HepG2 (cell line): Measurements from ENCODE around the gene CADM2. TPM values are rescaled to one million over a fixed set of nuclear protein-coding genes. Genes with fewer than 3 reads are reported as not detected.
A peak's percentile ranks its signal among the peaks of the same experiment; 100 is the strongest.

Source experiments
- ATAC-seq: fragments of 200-7000 bp; cut with Tn5 transposase; 3 replicates; pipeline ENCODE4 v1.9.1; 2020; ENCODE audit warnings: mild to moderate bottlenecking, moderate library complexity
- BruUV-seq: library from RNA; stranded (reverse); fragments of 400-500 nt; replicated peaks from 2 replicates; lab custom pipeline; 2021; lab: Mats Ljungman, UMichigan
- CTCF ChIA-PET: fragments of 300-600 bp; formaldehyde crosslinking; extraction: SDS; loops from one replicate; lab custom pipeline; 2021; ENCODE audit warnings: low total read pairs, inconsistent platforms, low intra/inter-chr PET ratio; lab: Yijun Ruan, JAX
- POLR2A ChIA-PET: fragments of 350-600 bp; sonication (Branson Sonifier 250); formaldehyde crosslinking; loops from one replicate; lab custom pipeline; 2020; ENCODE audit warnings: antibody characterized with exemption, inconsistent platforms; lab: Yijun Ruan, JAX
- DNase-seq: peaks from one replicate; pipeline ENCODE4 v3.0.0-alpha.2; 2015; ENCODE audit warnings: low spot score
- FAIRE-seq: peaks from 3 replicates; lab custom pipeline; 2011; peaks lifted over from hg19 to GRCh38; lab: Jason Lieb, UNC
- H2AFZ ChIP-seq: one replicate; pipeline ENCODE4 v1.6.1; 2011; ENCODE audit warnings: low read length, inconsistent platforms
- H3K27ac ChIP-seq: fragments of 300-600 bp; 3 replicates; pipeline ENCODE4 v1.8.0; 2011; ENCODE audit warnings: mixed run types, mild to moderate bottlenecking, mixed read lengths, low read length, inconsistent platforms; ENCODE audit not compliant: insufficient read depth; ENCODE audit errors: extremely low read length
- H3K27me3 ChIP-seq, 2 experiments: fragments of 200-600 bp in 1 of 2; 2 replicates in 1 of 2; 3 replicates in 1 of 2; pipeline versions ENCODE4 v1.6.0 to v1.8.0; 2011; ENCODE audit warnings: low read length in 2 of 2, mild to moderate bottlenecking in 2 of 2, moderate library complexity in 2 of 2, inconsistent platforms in 1 of 2; ENCODE audit not compliant: insufficient read depth in 2 of 2, control insufficient read depth in 1 of 2
- H3K36me3 ChIP-seq, 2 experiments: fragments of 200-600 bp in 1 of 2; replicated peaks in 1 of 2; 2 replicates in 1 of 2; 3 replicates in 1 of 2; pipeline versions ENCODE4 v1.5.1 to v1.8.0; 2011; ENCODE audit warnings: low read length in 2 of 2, inconsistent platforms in 1 of 2; ENCODE audit not compliant: insufficient read depth in 2 of 2, control insufficient read depth in 1 of 2
- H3K4me1 ChIP-seq: 2 replicates; pipeline ENCODE4 v1.5.1; 2012; ENCODE audit warnings: low read length, inconsistent platforms; ENCODE audit not compliant: insufficient read depth
- H3K4me2 ChIP-seq: 2 replicates; pipeline ENCODE4 v1.6.0; 2011; ENCODE audit warnings: low read depth, low read length, inconsistent platforms
- H3K4me3 ChIP-seq, 3 experiments: fragments of 200-600 bp in 1 of 3; sonication (generic), shearing (Covaris generic) in 1 of 3; replicated peaks in 1 of 3; 2 replicates each; pipeline ENCODE4 v1.5.1; 2011 to 2016; ENCODE audit warnings: low read length in 3 of 3, inconsistent platforms in 2 of 3, low read depth in 2 of 3, mild to moderate bottlenecking in 2 of 3, control low read depth in 1 of 3, mixed read lengths in 1 of 3; ENCODE audit not compliant: insufficient read depth in 1 of 3
- H3K79me2 ChIP-seq: one replicate; pipeline ENCODE4 v1.6.1; 2011; ENCODE audit warnings: low read length, inconsistent platforms; ENCODE audit not compliant: insufficient read depth
- H3K9ac ChIP-seq: 2 replicates; pipeline ENCODE4 v1.6.0; 2011; ENCODE audit warnings: mild to moderate bottlenecking, low read depth, low read length, inconsistent platforms; ENCODE audit not compliant: insufficient read depth
- H3K9me3 ChIP-seq: 2 replicates; pipeline ENCODE4 v1.5.1; 2012; ENCODE audit warnings: mild to moderate bottlenecking, low read length
- H4K20me1 ChIP-seq: 2 replicates; pipeline ENCODE4 v1.6.0; 2011; ENCODE audit warnings: inconsistent platforms, mild to moderate bottlenecking, low read length, moderate library complexity; ENCODE audit not compliant: insufficient read depth
- GZF1 ChIP-seq: sonication (generic); formaldehyde crosslinking; IDR thresholded peaks from 2 replicates; pipeline ENCODE4 v1.5.1; 2020; ENCODE audit warnings: mild to moderate bottlenecking, missing genetic modification reagents
- MAFF ChIP-seq: IDR thresholded peaks from 2 replicates; pipeline ENCODE4 v1.6.1; 2011; ENCODE audit warnings: low read depth, low read length, improper control_type of control experiment
- MAFK ChIP-seq, 2 experiments: IDR thresholded peaks in 1 of 2; conservative IDR thresholded peaks in 1 of 2; 2 replicates each; pipeline ENCODE4 v1.6.1; 2011; ENCODE audit warnings: improper control_type of control experiment in 2 of 2, low read length in 2 of 2
- MEIS2 ChIP-seq: sonication (generic); formaldehyde crosslinking; IDR thresholded peaks from 2 replicates; pipeline ENCODE4 v1.9.0; 2021; ENCODE audit warnings: mild to moderate bottlenecking, missing genetic modification reagents
- PITX1 ChIP-seq: sonication (generic); formaldehyde crosslinking; IDR thresholded peaks from 2 replicates; pipeline ENCODE4 v1.5.1; 2020; ENCODE audit warnings: mild to moderate bottlenecking, missing genetic modification reagents
- RAD51 ChIP-seq: fragments of 450-650 bp; IDR thresholded peaks from 2 replicates; pipeline ENCODE4 v1.6.1; 2016; ENCODE audit warnings: borderline replicate concordance
- TBP ChIP-seq: sonication (generic); formaldehyde crosslinking; IDR thresholded peaks from 2 replicates; pipeline ENCODE4 v1.5.0; 2020; ENCODE audit warnings: missing genetic modification reagents
- ZNF234 ChIP-seq: sonication (generic); formaldehyde crosslinking; conservative IDR thresholded peaks from 2 replicates; pipeline ENCODE4 v1.5.1; 2020; ENCODE audit warnings: mild to moderate bottlenecking, missing genetic modification reagents
- WGBS: methylation state at CpG from one replicate; pipeline ENCODE4 v1.1.6; 2017; ENCODE audit warnings: low lambda C conversion rate; 5-methylcytosine and 5-hydroxymethylcytosine counted together
- in situ Hi-C: cut with HindIII; loops from 2 replicates; pipeline ENCODE4 v1.10.0; 2017; ENCODE audit warnings: low pct_unique_long_range_greater_than_20kb; ENCODE audit not compliant: extremely low pct_ligation_motif_present
- intact Hi-C: fragments of 100-400 bp; cut with micrococcal nuclease; formaldehyde crosslinking; loops from one replicate; pipeline ENCODE4 v1.10.0; 2022; ENCODE audit not compliant: unreplicated experiment
- polyA plus RNA-seq, 8 experiments: library from polyadenylated mRNA; depleted of rRNA in 3 of 8; stranded (reverse) in 7 of 8; unstranded in 1 of 8; fragments of >200 nt; fragmentation: Illumina TruSeq in 4 of 8; extraction: Trizol in 4 of 8; gene quantifications; 2 replicates each; pipeline versions ENCODE4 v1.2.1 to v1.2.3, GENCODE V29; 2011 to 2016; ENCODE audit warnings: low read depth in 4 of 8, missing spikeins in 1 of 8, mixed read lengths in 1 of 8; ENCODE audit not compliant: insufficient read depth in 1 of 8
- total RNA-seq, 5 experiments: library from RNA; depleted of rRNA; stranded (reverse); fragments of >200 nt; fragmentation: Illumina TruSeq; extraction: Trizol; gene quantifications; 2 replicates each; pipeline ENCODE4 v1.2.3, GENCODE V29; 2016; ENCODE audit warnings: low read depth in 1 of 5
- TF ChIP-seq, protein P1 (sequence below): sonication (generic); formaldehyde crosslinking; IDR thresholded peaks from 2 replicates; pipeline ENCODE4 v1.4.0; 2020; ENCODE audit warnings: missing genetic modification reagents, borderline replicate concordance
- TF ChIP-seq, protein P2 (sequence below): sonication (generic); formaldehyde crosslinking; IDR thresholded peaks from 2 replicates; pipeline ENCODE4 v1.9.0; 2021; ENCODE audit warnings: missing genetic modification reagents, mild to moderate bottlenecking, borderline replicate concordance
- TF ChIP-seq, protein P3 (sequence below): sonication (generic); formaldehyde crosslinking; IDR thresholded peaks from 2 replicates; pipeline ENCODE4 v1.9.0; 2021; ENCODE audit warnings: missing genetic modification reagents, mild to moderate bottlenecking, borderline replicate concordance

CADM2 gene
- total and polyA plus RNA-seq, 2 of the 13 experiments (the other 11 are each of a cell fraction or from before 2014, with no cell fraction given), result not detected

DNA sequence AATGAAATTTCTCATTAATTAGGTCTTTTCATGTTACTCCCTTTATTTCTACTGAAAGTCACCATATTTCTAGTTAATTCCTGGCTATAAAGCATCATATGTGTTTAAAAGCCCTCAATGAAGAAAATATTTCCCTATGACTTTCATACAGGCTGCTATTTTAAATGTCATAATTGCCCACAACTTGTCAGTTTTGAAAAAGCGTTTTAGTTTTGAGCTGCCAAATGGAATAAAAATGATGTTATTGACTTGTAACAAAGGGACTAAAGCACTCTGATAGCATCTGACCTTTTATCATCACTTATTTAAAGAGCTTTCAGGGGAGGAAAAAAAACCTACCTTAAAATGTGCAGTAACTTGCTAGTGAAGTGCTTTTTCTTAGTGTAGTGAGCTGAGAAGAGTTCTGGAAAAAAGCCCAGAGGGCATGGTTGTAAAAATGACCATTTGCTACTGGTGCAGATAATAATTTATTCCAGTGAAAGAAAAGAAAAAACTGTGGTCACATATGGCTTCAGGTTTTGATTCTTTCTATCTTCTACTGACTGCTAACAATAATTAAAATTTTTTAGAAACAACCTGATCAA, 877.2 kb downstream of the CADM2 start (continued):
- TF ChIP-seq MEIS2 (CRISPR knock-in tag) (no peak), PITX1 (no peak), ZNF234 (CRISPR knock-in tag) (no peak), RAD51 (no peak)
- TF ChIP-seq, protein P1, sequence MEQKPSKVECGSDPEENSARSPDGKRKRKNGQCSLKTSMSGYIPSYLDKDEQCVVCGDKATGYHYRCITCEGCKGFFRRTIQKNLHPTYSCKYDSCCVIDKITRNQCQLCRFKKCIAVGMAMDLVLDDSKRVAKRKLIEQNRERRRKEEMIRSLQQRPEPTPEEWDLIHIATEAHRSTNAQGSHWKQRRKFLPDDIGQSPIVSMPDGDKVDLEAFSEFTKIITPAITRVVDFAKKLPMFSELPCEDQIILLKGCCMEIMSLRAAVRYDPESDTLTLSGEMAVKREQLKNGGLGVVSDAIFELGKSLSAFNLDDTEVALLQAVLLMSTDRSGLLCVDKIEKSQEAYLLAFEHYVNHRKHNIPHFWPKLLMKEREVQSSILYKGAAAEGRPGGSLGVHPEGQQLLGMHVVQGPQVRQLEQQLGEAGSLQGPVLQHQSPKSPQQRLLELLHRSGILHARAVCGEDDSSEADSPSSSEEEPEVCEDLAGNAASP (CRISPR knock-in tag), result no peak

DNA sequence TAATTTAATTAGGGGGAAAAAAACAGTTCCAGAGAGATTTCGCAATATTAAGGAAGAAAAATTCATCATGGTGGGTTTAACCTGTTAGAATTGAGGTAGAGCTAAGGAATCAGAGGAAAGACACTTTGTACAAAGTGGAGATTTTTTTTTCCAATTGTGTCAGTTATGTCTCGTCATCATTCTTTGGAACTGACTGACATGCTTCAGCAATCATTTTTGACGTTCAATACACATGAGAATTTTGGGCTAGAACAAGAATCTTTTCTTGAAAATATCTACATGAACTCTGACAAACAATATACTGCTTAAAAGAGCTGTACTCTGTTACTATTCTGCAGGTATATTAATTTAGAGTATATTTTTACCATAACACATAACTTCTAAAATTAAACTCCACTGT, 878.6 kb downstream of the CADM2 start:
- under 1% methylated on average over 3 of the region's 3 CpGs for WGBS
- intact Hi-C loops, result no loop called here
- H3K36me3 ChIP-seq, result no peaks in the 10 kb centered on the region

More for the DNA sequence above, 878.6 kb downstream of the CADM2 start:
- in situ Hi-C loops, result no loop called here
- Histone ChIP-seq H3K79me2 (no peaks in the 10 kb centered on the region), H3K9ac (no peak overlapping the region), H3K4me2 (no peak overlapping the region), H2AFZ (no peak overlapping the region), H3K9me3 (no peaks in the 10 kb centered on the region), H3K4me1 (no peaks in the 10 kb centered on the region), H3K4me3 (no peak overlapping the region), H3K27ac (no peak overlapping the region), H3K27me3 (no peaks in the 10 kb centered on the region), H4K20me1 (no peaks in the 10 kb centered on the region)
- POLR2A ChIA-PET, result no interaction called here
- FAIRE-seq (no peak), ATAC-seq (no peak), DNase-seq (no peak)
- TF ChIP-seq GZF1 (CRISPR knock-in tag) (no peak), TBP (CRISPR knock-in tag) (no peak), MAFF (peak; percentile 41; the same call in 1 of the 2 replicates), MAFK (conservative IDR thresholded peaks at IDR 0.05 in 1 of 2, IDR thresholded peaks at IDR 0.05 in 1 of 2; ENCODE audit: low read length in 2 of 2) (peak; percentile 13 to 39; a peak in 2 of 4 replicates)
- TF ChIP-seq, protein P2, sequence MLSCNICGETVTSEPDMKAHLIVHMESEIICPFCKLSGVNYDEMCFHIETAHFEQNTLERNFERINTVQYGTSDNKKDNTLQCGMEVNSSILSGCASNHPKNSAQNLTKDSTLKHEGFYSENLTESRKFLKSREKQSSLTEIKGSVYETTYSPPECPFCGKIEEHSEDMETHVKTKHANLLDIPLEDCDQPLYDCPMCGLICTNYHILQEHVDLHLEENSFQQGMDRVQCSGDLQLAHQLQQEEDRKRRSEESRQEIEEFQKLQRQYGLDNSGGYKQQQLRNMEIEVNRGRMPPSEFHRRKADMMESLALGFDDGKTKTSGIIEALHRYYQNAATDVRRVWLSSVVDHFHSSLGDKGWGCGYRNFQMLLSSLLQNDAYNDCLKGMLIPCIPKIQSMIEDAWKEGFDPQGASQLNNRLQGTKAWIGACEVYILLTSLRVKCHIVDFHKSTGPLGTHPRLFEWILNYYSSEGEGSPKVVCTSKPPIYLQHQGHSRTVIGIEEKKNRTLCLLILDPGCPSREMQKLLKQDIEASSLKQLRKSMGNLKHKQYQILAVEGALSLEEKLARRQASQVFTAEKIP, result no peak
- TF ChIP-seq, protein P3, sequence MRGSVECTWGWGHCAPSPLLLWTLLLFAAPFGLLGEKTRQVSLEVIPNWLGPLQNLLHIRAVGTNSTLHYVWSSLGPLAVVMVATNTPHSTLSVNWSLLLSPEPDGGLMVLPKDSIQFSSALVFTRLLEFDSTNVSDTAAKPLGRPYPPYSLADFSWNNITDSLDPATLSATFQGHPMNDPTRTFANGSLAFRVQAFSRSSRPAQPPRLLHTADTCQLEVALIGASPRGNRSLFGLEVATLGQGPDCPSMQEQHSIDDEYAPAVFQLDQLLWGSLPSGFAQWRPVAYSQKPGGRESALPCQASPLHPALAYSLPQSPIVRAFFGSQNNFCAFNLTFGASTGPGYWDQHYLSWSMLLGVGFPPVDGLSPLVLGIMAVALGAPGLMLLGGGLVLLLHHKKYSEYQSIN (CRISPR knock-in tag), result no peak
- no TSS peak for BruUV-seq
- CTCF ChIA-PET, result no interaction called here
